HG02885 (cell line): ENCODE results near the gene GPC4.

Experiments
- ATAC-seq: cut with Tn5 transposase; IDR thresholded peaks from one replicate; pipeline ENCODE4 v1.9.1; 2021; ENCODE audit warnings: mild to moderate bottlenecking; ENCODE audit not compliant: unreplicated experiment, poor library complexity

The GPC4 gene

DNA sequence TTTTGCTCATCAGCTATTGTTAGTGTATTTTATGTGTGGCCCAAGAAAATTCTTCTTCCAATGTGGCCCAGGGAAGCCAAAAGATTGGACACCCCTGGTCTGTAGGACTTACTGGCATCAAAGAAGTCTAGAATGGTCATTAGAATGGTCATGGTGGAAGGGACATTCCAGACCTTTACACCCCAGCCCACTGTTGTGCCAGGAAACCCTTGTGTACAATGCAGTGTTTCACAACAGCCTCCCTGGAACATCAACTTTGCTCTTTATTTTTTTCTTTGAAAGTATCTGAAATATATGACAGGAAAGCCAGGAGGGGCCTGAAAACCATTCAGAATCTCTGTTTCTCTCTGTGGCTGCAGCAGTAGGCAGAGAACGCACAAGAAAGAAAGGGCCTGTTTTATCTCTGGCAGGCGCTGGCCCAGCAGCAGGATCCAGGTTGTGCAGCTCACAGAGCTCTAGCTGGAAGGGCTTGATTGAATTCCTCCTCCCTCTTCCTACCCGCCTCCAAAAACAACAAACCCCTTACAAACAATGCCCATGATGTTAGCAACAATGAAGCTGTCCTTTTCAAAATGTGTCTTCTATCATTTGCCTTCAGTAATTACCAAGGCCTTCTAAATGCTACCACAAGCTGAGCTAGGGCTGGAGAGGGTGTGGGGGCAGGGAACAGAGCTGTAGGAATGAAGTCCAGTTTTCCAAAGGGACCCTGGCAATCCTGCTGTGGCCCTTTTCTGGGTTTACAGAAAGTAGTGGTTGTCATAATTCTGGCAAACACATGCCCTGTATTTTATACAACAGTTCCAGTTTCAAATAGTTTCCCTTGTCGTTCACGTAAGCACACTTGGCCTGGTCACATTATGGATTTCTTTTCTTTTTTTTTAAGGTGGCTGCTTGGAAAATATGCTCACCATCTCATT, 164.8 kb downstream of the GPC4 start:
- no peak for ATAC-seq
